H1 (cell line): ENCODE results near the gene WNT9B. TPM values are rescaled to one million over a fixed set of nuclear protein-coding genes. Genes with fewer than 3 reads are reported as not detected.

Experiments
- CTCF ChIA-PET: fragments of 300-600 bp; sonication (Branson Sonifier 250); formaldehyde crosslinking; loops from one replicate; lab custom pipeline; 2021; ENCODE audit not compliant: partially characterized antibody; lab: Charles Lee
- POLR2A ChIA-PET: fragments of 300-600 bp; sonication (Branson Sonifier 250); formaldehyde crosslinking; loops from one replicate; lab custom pipeline; 2021; ENCODE audit warnings: inconsistent platforms; ENCODE audit not compliant: partially characterized antibody; lab: Charles Lee
- DNase-seq, 2 experiments: peaks; one replicate each; pipeline versions ENCODE4 v3.0.0 to v3.0.0-alpha.2; 2010 to 2022; ENCODE audit warnings: low spot score in 2 of 2, low read depth in 1 of 2, mixed read lengths in 1 of 2
- FAIRE-seq: peaks from 2 replicates; lab custom pipeline; 2011; peaks lifted over from hg19 to GRCh38; lab: Jason Lieb, UNC
- H2AFZ ChIP-seq: 2 replicates; pipeline ENCODE4 v1.8.1; 2012; ENCODE audit warnings: low read length, inconsistent platforms
- H2AK5ac ChIP-seq: 2 replicates; pipeline ENCODE4 v1.6.1; 2013; ENCODE audit warnings: low read depth, low read length
- H2BK120ac ChIP-seq: replicated peaks from 2 replicates; pipeline ENCODE3; 2013; ENCODE audit warnings: low read depth, low read length, inconsistent platforms
- H2BK12ac ChIP-seq: 2 replicates; pipeline ENCODE4 v1.6.1; 2013; ENCODE audit warnings: low read depth, low read length
- H2BK15ac ChIP-seq: 2 replicates; pipeline ENCODE4 v1.6.1; 2013; ENCODE audit warnings: low read length
- H2BK20ac ChIP-seq: 2 replicates; pipeline ENCODE4 v1.6.1; 2013; ENCODE audit warnings: low read length
- H2BK5ac ChIP-seq: 2 replicates; pipeline ENCODE4 v1.6.1; 2013; ENCODE audit warnings: low read depth, low read length
- H3K14ac ChIP-seq: 2 replicates; pipeline ENCODE4 v1.6.1; 2013; ENCODE audit warnings: inconsistent platforms; ENCODE audit not compliant: insufficient read length
- H3K18ac ChIP-seq: 2 replicates; pipeline ENCODE4 v1.6.1; 2013; ENCODE audit warnings: low read length; ENCODE audit errors: extremely low read depth
- H3K23ac ChIP-seq: 2 replicates; pipeline ENCODE4 v1.6.1; 2013; ENCODE audit warnings: inconsistent platforms; ENCODE audit not compliant: insufficient read length
- H3K23me2 ChIP-seq: 2 replicates; pipeline ENCODE4 v1.6.1; 2013; ENCODE audit warnings: low read depth, low read length
- H3K27ac ChIP-seq: 2 replicates; pipeline ENCODE4 v1.6.1; 2011; ENCODE audit warnings: low read depth, low read length, inconsistent platforms
- H3K27me3 ChIP-seq, 4 experiments: replicated peaks in 1 of 4; 1 replicate in 1 of 4; 2 replicates in 3 of 4; pipeline versions ENCODE4 v1.6.1 to v1.8.1; 2011 to 2013; ENCODE audit warnings: low read length in 3 of 4, mild to moderate bottlenecking in 3 of 4, inconsistent platforms in 2 of 4, mixed read lengths in 2 of 4, moderate library complexity in 1 of 4; ENCODE audit not compliant: control insufficient read depth in 3 of 4, insufficient read depth in 3 of 4; ENCODE audit errors: extremely low read depth in 1 of 4
- H3K36me3 ChIP-seq, 4 experiments: 2 replicates each; pipeline versions ENCODE4 v1.6.1 to v1.8.1; 2011 to 2013; ENCODE audit warnings: mild to moderate bottlenecking in 4 of 4, low read length in 3 of 4, moderate library complexity in 2 of 4, control low read depth in 1 of 4, inconsistent platforms in 1 of 4; ENCODE audit not compliant: insufficient read depth in 4 of 4, control insufficient read depth in 2 of 4
- H3K4ac ChIP-seq: replicated peaks from 2 replicates; pipeline ENCODE3; 2013; ENCODE audit warnings: low read length, low read depth, mixed read lengths, inconsistent platforms; ENCODE audit not compliant: insufficient read length
- H3K4me1 ChIP-seq, 4 experiments: replicated peaks in 1 of 4; 1 replicate in 1 of 4; 2 replicates in 3 of 4; pipeline versions ENCODE4 v1.6.1 to v1.8.1; 2011 to 2013; ENCODE audit warnings: low read length in 3 of 4, inconsistent platforms in 2 of 4, mixed read lengths in 1 of 4; ENCODE audit not compliant: insufficient read depth in 4 of 4, control insufficient read depth in 3 of 4
- H3K4me2 ChIP-seq, 2 experiments: 2 replicates each; pipeline versions ENCODE4 v1.6.1 to v1.8.1; 2011 to 2013; ENCODE audit warnings: low read depth in 2 of 2, low read length in 2 of 2, control low read depth in 1 of 2, inconsistent platforms in 1 of 2, mild to moderate bottlenecking in 1 of 2; ENCODE audit not compliant: insufficient read depth in 1 of 2
- H3K4me3 ChIP-seq, 4 experiments: fragments of 200-600, 300-600 bp in 1 of 4; sonication (generic), shearing (Covaris generic), sonication (Bioruptor Twin) in 1 of 4; 2 replicates each; pipeline versions ENCODE4 v1.5.1 to v1.8.1; 2011 to 2016; ENCODE audit warnings: low read length in 4 of 4, low read depth in 3 of 4, control low read depth in 2 of 4, inconsistent platforms in 2 of 4, mild to moderate bottlenecking in 2 of 4, mixed read lengths in 1 of 4, moderate library complexity in 1 of 4; ENCODE audit not compliant: insufficient read depth in 2 of 4; ENCODE audit errors: extremely low read depth in 1 of 4
- H3K56ac ChIP-seq: replicated peaks from 2 replicates; pipeline ENCODE3; 2013; ENCODE audit warnings: low read depth, mild to moderate bottlenecking, mixed read lengths, low read length, inconsistent platforms; ENCODE audit not compliant: insufficient read length
- H3K79me1 ChIP-seq: 2 replicates; pipeline ENCODE4 v1.6.1; 2013; ENCODE audit warnings: low read depth, low read length, control low read depth
- H3K79me2 ChIP-seq, 2 experiments: 2 replicates each; pipeline versions ENCODE4 v1.6.1 to v1.8.1; 2012 to 2013; ENCODE audit warnings: low read length in 2 of 2, mild to moderate bottlenecking in 2 of 2, inconsistent platforms in 1 of 2; ENCODE audit not compliant: insufficient read depth in 2 of 2, control insufficient read depth in 1 of 2
- H3K9ac ChIP-seq, 4 experiments: replicated peaks in 1 of 4; 1 replicate in 1 of 4; 2 replicates in 3 of 4; pipeline versions ENCODE4 v1.6.1 to v1.8.1; 2011 to 2013; ENCODE audit warnings: low read depth in 3 of 4, low read length in 3 of 4, control low read depth in 2 of 4, mild to moderate bottlenecking in 2 of 4, moderate library complexity in 2 of 4, inconsistent platforms in 1 of 4; ENCODE audit errors: extremely low read depth in 1 of 4
- H3K9me3 ChIP-seq, 2 experiments: 2 replicates each; pipeline versions ENCODE4 v1.6.1 to v1.8.1; 2012 to 2013; ENCODE audit warnings: mild to moderate bottlenecking in 2 of 2, moderate library complexity in 2 of 2, control low read depth in 1 of 2, inconsistent platforms in 1 of 2, low read depth in 1 of 2, low read length in 1 of 2, mixed read lengths in 1 of 2; ENCODE audit not compliant: insufficient read depth in 2 of 2
- H4K20me1 ChIP-seq, 2 experiments: replicated peaks in 1 of 2; 2 replicates each; pipeline versions ENCODE3 to v1.8.1; 2011 to 2013; ENCODE audit warnings: inconsistent platforms in 2 of 2, low read length in 2 of 2, mild to moderate bottlenecking in 1 of 2; ENCODE audit not compliant: insufficient read depth in 2 of 2, control insufficient read depth in 1 of 2
- H4K5ac ChIP-seq: 2 replicates; pipeline ENCODE4 v1.6.1; 2013; ENCODE audit warnings: low read length, low read depth, mixed read lengths, inconsistent platforms; ENCODE audit not compliant: insufficient read length
- H4K8ac ChIP-seq: 2 replicates; pipeline ENCODE4 v1.8.0; 2013; ENCODE audit warnings: mild to moderate bottlenecking, moderate library complexity, low read length, inconsistent platforms; ENCODE audit not compliant: insufficient read depth; ENCODE audit errors: extremely low read depth
- H4K91ac ChIP-seq: replicated peaks from 2 replicates; pipeline ENCODE3; 2013; ENCODE audit warnings: low read length, mixed read lengths, inconsistent platforms; ENCODE audit not compliant: insufficient read length
- CTCF ChIP-seq, 3 experiments: IDR thresholded peaks; 1 replicate in 2 of 3; 2 replicates in 1 of 3; pipeline versions ENCODE4 v1.5.1 to v1.6.1; 2011; ENCODE audit warnings: low read length in 3 of 3, mild to moderate bottlenecking in 3 of 3, inconsistent platforms in 2 of 3, low read depth in 1 of 3, moderate library complexity in 1 of 3; ENCODE audit not compliant: insufficient read depth in 1 of 3; ENCODE audit errors: control extremely low read depth in 1 of 3
- PHF8 ChIP-seq: fragments of 200-600 bp; sonication (generic); conservative IDR thresholded peaks from 2 replicates; pipeline ENCODE4 v1.7.1; 2012; ENCODE audit warnings: low read depth, mild to moderate bottlenecking, inconsistent platforms, low read length, moderate library complexity
- WGBS, 2 experiments: shearing (Covaris generic) in 1 of 2; methylation state at CpG; one replicate each; pipeline versions ENCODE4 v1.1.6 to v1.1.7; 2013 to 2015; ENCODE audit warnings: low lambda C conversion rate in 2 of 2, mixed read lengths in 2 of 2, inconsistent platforms in 1 of 2, low coverage in 1 of 2, missing lambda C conversion rate in 1 of 2; ENCODE audit not compliant: insufficient replicate concordance in 2 of 2, insufficient coverage in 1 of 2, insufficient read length in 1 of 2; ENCODE audit errors: extremely low coverage in 1 of 2, missing lambda C conversion rate in 1 of 2; 5-methylcytosine and 5-hydroxymethylcytosine counted together
- polyA plus RNA-seq, 7 experiments: library from polyadenylated mRNA; depleted of rRNA in 3 of 7; stranded (reverse) in 5 of 7; unstranded in 2 of 7; fragments of >200 nt in 5 of 7; fragments of 200-250 nt in 2 of 7; gene quantifications; 1 replicate in 5 of 7; 2 replicates in 1 of 7; 4 replicates in 1 of 7; pipeline versions ENCODE4 v1.2.1 to v1.2.3, GENCODE V29; 2011 to 2013; ENCODE audit warnings: missing spikeins in 2 of 7, mixed read lengths in 2 of 7
- total RNA-seq: library from RNA; stranded (reverse); fragmentation: NEBNext Ultra II Directional; extraction: Animal tissue kit (Norgen Biotek cat#: 25700); gene quantifications from 2 replicates; pipeline ENCODE4 v1.2.1, GENCODE V29; 2021

The WNT9B gene
- total and polyA plus RNA-seq, 2 of the 8 experiments (the other 6 are each of a cell fraction or from before 2014, with no cell fraction given): 0.21 TPM; not detected in 1

GRCh38 chr17:46917516-46917915 is 66.1 kb downstream of the WNT9B start:
- Histone ChIP-seq H4K5ac (no peak overlapping the region), H3K4ac (no peak overlapping the region), H3K27ac (no peak overlapping the region), H3K9ac (no peak overlapping the region), H2BK120ac (no peak overlapping the region), H2BK20ac (no peak overlapping the region), H2BK12ac (no peak overlapping the region), H2BK15ac (no peak overlapping the region), H3K14ac (no peak overlapping the region), H3K23me2 (no peaks in the 10 kb centered on the region)
- no peak for FAIRE-seq
- peak in 1 of 3 experiments; percentile 28; a peak in 1 of 4 replicates for TF ChIP-seq CTCF (IDR thresholded peaks at IDR 0.05; ENCODE audit: control extremely low read depth in 1 of 3, insufficient read depth in 1 of 3, low read depth in 1 of 3, low read length in 3 of 3)
- no peak for TF ChIP-seq PHF8
- TF ChIP-seq, all 59 proteins: peak for 1
- no peak overlapping the region for H3K4me2 ChIP-seq
- H3K18ac ChIP-seq: no peak overlapping the region
- H3K56ac ChIP-seq: no peak overlapping the region
- H3K79me1 ChIP-seq: no peaks in the 10 kb centered on the region; the same call in 1 of the 2 replicates
- no peaks in the 10 kb centered on the region for H3K9me3 ChIP-seq
- no peak overlapping the region for H2AFZ ChIP-seq
- no peak overlapping the region for H3K4me3 ChIP-seq
- H3K23ac ChIP-seq: no peak overlapping the region
- H4K20me1 ChIP-seq: no peaks in the 10 kb centered on the region
- DNase-seq: no peak
- no peak overlapping the region for H2AK5ac ChIP-seq
- no peaks in the 10 kb centered on the region for H3K27me3 ChIP-seq
- H3K4me1 ChIP-seq: no peaks in the 10 kb centered on the region
- no peaks in the 10 kb centered on the region for H3K36me3 ChIP-seq
- 72% methylated on average over 4 of the region's 4 CpGs; no CpG with 5 or more reads in 1 of the 2 experiments for WGBS, 2 experiments
- peak overlapping the region; percentile 55 for H4K91ac ChIP-seq
- H3K79me2 ChIP-seq: no peaks in the 10 kb centered on the region
- H2BK5ac ChIP-seq: no peak overlapping the region
- POLR2A ChIA-PET: no interaction called here
- CTCF ChIA-PET: interaction anchor here (0.9 to 1.4 kb wide), 5 partner anchors 10 to 82 kb away, joined by 3 to 4 read pairs (median 3); no protein-coding TSS in a partner anchor
- H4K8ac ChIP-seq: no peak overlapping the region
